BJ (cell line): ENCODE measurements around the gene PRKAR1A. TPM values are rescaled to one million over a fixed set of nuclear protein-coding genes. Genes with fewer than 3 reads are reported as not detected.

ENCODE experiments used
- CTCF ChIA-PET: fragments of 350-600 bp; formaldehyde crosslinking; extraction: SDS; loops from one replicate; lab custom pipeline; 2021; ENCODE audit warnings: antibody characterized with exemption, inconsistent platforms; lab: Yijun Ruan, JAX
- POLR2A ChIA-PET: fragments of 300-600 bp; sonication (Branson Sonifier 250); formaldehyde crosslinking; extraction: SDS; loops from one replicate; lab custom pipeline; 2021; ENCODE audit warnings: antibody characterized with exemption; lab: Charles Lee
- DNase-seq: peaks from one replicate; pipeline ENCODE4 v3.0.0-alpha.2; 2011; ENCODE audit warnings: low read depth
- H3K27me3 ChIP-seq: 2 replicates; pipeline ENCODE4 v1.6.0; 2011; ENCODE audit warnings: low read length; ENCODE audit not compliant: control insufficient read depth, insufficient read depth
- H3K36me3 ChIP-seq: 2 replicates; pipeline ENCODE4 v1.5.1; 2011; ENCODE audit warnings: low read length; ENCODE audit not compliant: control insufficient read depth, insufficient read depth
- H3K4me3 ChIP-seq: 2 replicates; pipeline ENCODE4 v1.5.1; 2011; ENCODE audit warnings: low read depth, mild to moderate bottlenecking, control low read depth, low read length
- CTCF ChIP-seq: IDR thresholded peaks from 2 replicates; pipeline ENCODE4 v1.5.1; 2011; ENCODE audit warnings: low read depth, mild to moderate bottlenecking, control low read depth, inconsistent platforms, low read length, moderate library complexity; ENCODE audit not compliant: insufficient read depth
- polyA plus RNA-seq: library from polyadenylated mRNA; depleted of rRNA; stranded (reverse); fragments of >200 nt; gene quantifications from 2 replicates; pipeline ENCODE4 v1.2.3, GENCODE V29; 2011

PRKAR1A gene
- polyA plus RNA-seq, 1 experiment: 228 TPM

GRCh38 chr17:68567035-68567434 lies 54.8 kb downstream of the PRKAR1A start:
- H3K27me3 ChIP-seq: peaks cover 1% of the 10 kb centered on the region; the same call in 1 of the 2 replicates
- no peak overlapping the region for H3K4me3 ChIP-seq
- no peak for TF ChIP-seq CTCF
- no peak for DNase-seq
- H3K36me3 ChIP-seq: no peaks in the 10 kb centered on the region
- CTCF ChIA-PET: interaction anchor here (0.9 to 3.3 kb wide), 5 partner anchors 10 to 193 kb away, joined by 3 to 18 read pairs (median 6); no protein-coding TSS in a partner anchor
- POLR2A ChIA-PET: no interaction called here

GRCh38 chr17:68567581-68567980 lies 55.4 kb downstream of the PRKAR1A start:
- ChIA-PET CTCF (interaction anchor here (1.3 to 3.3 kb wide), 3 partner anchors 9 to 193 kb away, joined by 5 to 18 read pairs (median 8); no protein-coding TSS in a partner anchor), POLR2A (interaction anchor here (0.6 kb wide), 1 partner anchor 66 kb away, joined by 3 read pairs; no protein-coding TSS in a partner anchor)
- TF ChIP-seq CTCF: no peak
- peaks cover 1% of the 10 kb centered on the region; the same call in 1 of the 2 replicates for H3K27me3 ChIP-seq
- H3K4me3 ChIP-seq: no peak overlapping the region
- no peak for DNase-seq
- H3K36me3 ChIP-seq: no peaks in the 10 kb centered on the region

- CTCF ChIA-PET: interaction anchor here (1.3 to 3.3 kb wide), 3 partner anchors 8 to 24 kb away, joined by 4 to 18 read pairs (median 4); no protein-coding TSS in a partner anchor
Measured at GRCh38 chr17:68568581-68568980, 56.4 kb downstream of the PRKAR1A start.

GRCh38 chr17:68569346-68569745 lies 57.1 kb downstream of the PRKAR1A start:
- no peak for DNase-seq
- CTCF ChIA-PET: interaction anchor here (1.3 to 3.3 kb wide), 4 partner anchors 8 to 45 kb away, joined by 4 to 18 read pairs (median 4); no protein-coding TSS in a partner anchor

More at GRCh38 chr17:68568581-68568980, 56.4 kb downstream of the PRKAR1A start:
- no peak for TF ChIP-seq CTCF
- Histone ChIP-seq H3K36me3 (no peaks in the 10 kb centered on the region), H3K4me3 (no peak overlapping the region), H3K27me3 (peaks cover 1% of the 10 kb centered on the region; the same call in 1 of the 2 replicates)
- POLR2A ChIA-PET: no interaction called here
- no peak for DNase-seq

More at GRCh38 chr17:68569346-68569745, 57.1 kb downstream of the PRKAR1A start:
- no peak overlapping the region for H3K4me3 ChIP-seq
- no peaks in the 10 kb centered on the region for H3K36me3 ChIP-seq
- POLR2A ChIA-PET: no interaction called here
- no peak for TF ChIP-seq CTCF
- 0 out of 2 replicates have a peak, but pooled peaks cover 1% of the 10 kb centered on the region for H3K27me3 ChIP-seq
